Heart left ventricle (tissue), 16 donors: ENCODE measurements around the gene ZNF341. TPM values are rescaled to one million over a fixed set of nuclear protein-coding genes. Genes with fewer than 3 reads are reported as not detected.

Experiments
- ATAC-seq, 4 donors: fragments of 200-7000 bp; cut with Tn5 transposase; one replicate each; pipeline ENCODE4 v1.9.1; 2020 to 2022; ENCODE audit warnings: moderate library complexity in 4 of 4, mild to moderate bottlenecking in 3 of 4, moderate number of reproducible peaks in 1 of 4
- DNase-seq, 5 donors: peaks; one replicate each; pipeline ENCODE4 v3.0.0-alpha.2; 2020
- H3K27ac ChIP-seq, 12 donors: fragments of 200-600 bp; sonication (generic) in 4 of 12; one replicate each; pipeline versions ENCODE4 v1.5.0 to v1.8.0; 2016 to 2022; ENCODE audit warnings: mild to moderate bottlenecking in 2 of 12
- H3K27me3 ChIP-seq, 9 donors: fragments of 200-600 bp; sonication (generic) in 2 of 9; one replicate each; pipeline versions ENCODE4 v1.5.1 to v1.8.0; 2016 to 2022; ENCODE audit warnings: mild to moderate bottlenecking in 3 of 9
- H3K36me3 ChIP-seq, 9 donors: fragments of 200-600 bp; sonication (generic) in 2 of 9; one replicate each; pipeline versions ENCODE4 v1.5.0 to v1.8.0; 2018 to 2022; ENCODE audit warnings: mild to moderate bottlenecking in 2 of 9
- H3K4me1 ChIP-seq, 12 donors: fragments of 200-600 bp; sonication (generic) in 4 of 12; one replicate each; pipeline versions ENCODE4 v1.5.0 to v1.8.0; 2016 to 2022; ENCODE audit warnings: mild to moderate bottlenecking in 3 of 12
- H3K4me3 ChIP-seq, 12 donors: fragments of 200-600 bp; sonication (generic) in 4 of 12; one replicate each; pipeline versions ENCODE4 v1.5.0 to v1.8.0; 2017 to 2022; ENCODE audit warnings: mild to moderate bottlenecking in 9 of 12, moderate library complexity in 4 of 12
- H3K9me3 ChIP-seq, 12 donors: fragments of 200-600 bp; sonication (generic) in 4 of 12; one replicate each; pipeline versions ENCODE4 v1.5.0 to v1.8.0; 2016 to 2022; ENCODE audit warnings: mild to moderate bottlenecking in 1 of 12
- CTCF ChIP-seq, 12 donors: fragments of 200-600 bp; sonication (generic) in 4 of 12; IDR thresholded peaks; one replicate each; pipeline versions ENCODE4 v1.5.0 to v1.8.0; 2018 to 2022; ENCODE audit warnings: antibody characterized with exemption in 12 of 12, mild to moderate bottlenecking in 5 of 12
- POLR2A ChIP-seq, 2 donors: fragments of 450-650 bp; IDR thresholded peaks; one replicate each; pipeline ENCODE4 v1.6.1; 2017; ENCODE audit warnings: antibody characterized with exemption in 2 of 2, mild to moderate bottlenecking in 2 of 2, moderate library complexity in 2 of 2
- WGBS, 4 donors: extraction: QIAGEN DNeasy Blood & Tissue Kit in 2 of 4; methylation state at CpG; one replicate each; pipeline versions ENCODE4 v1.1.5 to v1.1.7; 2013 to 2018; 5-methylcytosine and 5-hydroxymethylcytosine counted together
- intact Hi-C, 10 donors: fragments of 100-400 bp; cut with DNase I; formaldehyde crosslinking; loops; one replicate each; pipeline versions ENCODE4 v1.11.1 to v1.14.2; 2022
- polyA plus RNA-seq, 2 donors: library from polyadenylated mRNA; stranded (reverse); fragments of 200-250 nt; gene quantifications; one replicate each; pipeline ENCODE4 v1.2.3, GENCODE V29; 2013
- total RNA-seq, 9 donors: library from RNA; depleted of rRNA in 2 of 9; stranded (reverse); fragments of >200 nt in 2 of 9; fragmentation: NEBNext Ultra II Directional in 3 of 9; extraction: Animal tissue kit (Norgen Biotek cat#: 25700) in 3 of 9; gene quantifications; one replicate each; pipeline versions ENCODE4 v1.1.0 to v1.2.4, GENCODE V29; 2016 to 2023
- donor health status: ischemic (EF 13 %, LVEDD 7.1; RV severe dilation, severe dysfunction).
- donor health status: healthy with polysubstance abuse.
- donor health status: DM: no; HTN: yes; CAD: no.
- donor health status: DM: no; HTN: no; CAD: no.
- donor health status: ischemic (EF 25% LVEDD 6.9; RV normal size, moderate dysfunction).
- donor health status: ischemic (EF 25% LVEDD 5.7; RV mildly dilated, moderate dysfunction).
- donor health status: healthy.
- donor health status: DM: yes; HTN: yes; CAD: no.
- donor health status: ischemic (EF 35%, LVEDD 5.7; RV mildly dilated, moderate dysfunction).
- donor health status: nonischemic (EF 11% LVEDD 7.7; RV severe dilation, severe dysfunction).
- donor health status: DM: yes; HTN: yes; CAD: no.
- donor health status: PGD.
- donor health status: ischemic (EF 29% LVEDD 5.4; RV normal size, mild dysfunction).
- donor health status: nonischemic (EF 23%, LVEDD 6.1; RV moderate dilation, normal function).

ZNF341 gene
- total and polyA plus RNA-seq, 11 donors = 1.2 to 3.3 (median 1.7) TPM

GRCh38 chr20:33783818-33784217 lies 52.0 kb downstream of the ZNF341 start:
- intact Hi-C loops = no loop called here
- no peak overlapping the region for H3K27ac ChIP-seq
- TF ChIP-seq CTCF (IDR thresholded peaks at IDR 0.05) = no peak

DNA sequence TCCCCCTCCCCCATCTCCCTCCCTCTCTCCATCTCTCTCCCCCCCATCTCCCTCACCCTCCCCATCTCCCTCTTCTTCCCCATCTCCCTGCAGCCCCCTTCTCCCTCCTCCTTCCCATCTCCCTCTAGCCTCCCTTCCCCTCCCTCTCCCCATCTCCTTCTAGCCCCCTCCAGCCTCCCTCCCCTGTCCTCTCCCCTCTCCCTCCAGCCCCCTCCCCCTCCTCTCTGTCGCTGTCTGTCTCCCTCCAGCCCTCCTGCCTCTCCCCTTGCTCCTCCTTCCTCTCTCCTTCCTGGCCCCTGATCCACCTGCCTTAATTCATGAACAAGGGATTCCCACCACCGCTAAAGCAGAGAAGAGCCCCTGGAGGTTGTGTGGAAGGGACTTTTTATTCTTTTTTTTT lies 52.4 kb downstream of the ZNF341 start:
- peaks cover 0 to 18% (median 12%) of the 10 kb centered on the region in 9 donors for H3K36me3 ChIP-seq
- H3K4me1 ChIP-seq = peaks cover 0 to 32% (median 9%) of the 10 kb centered on the region in 12 donors
- WGBS, 4 donors = 89 to 97% (median 95%) methylated on average over 2 of the region's 2 CpGs
- no peaks in the 10 kb centered on the region for H3K27me3 ChIP-seq
- intact Hi-C loops = no loop called here
- H3K9me3 ChIP-seq = no peaks in the 10 kb centered on the region
- ATAC-seq = no peak
- DNase-seq = no peak
- H3K4me3 ChIP-seq = no peak overlapping the region
- TF ChIP-seq POLR2A (IDR thresholded peaks at IDR 0.05) (no peak), CTCF (IDR thresholded peaks at IDR 0.05) (no peak)
- H3K27ac ChIP-seq = no peak overlapping the region

More at GRCh38 chr20:33783818-33784217, 52.0 kb downstream of the ZNF341 start:
- DNase-seq = no peak
- 81 to 90% (median 85%) methylated on average over 5 of the region's 5 CpGs for WGBS, 4 donors
- Histone ChIP-seq H3K4me1 (peaks cover 0 to 30% (median 6%) of the 10 kb centered on the region in 12 donors), H3K9me3 (no peaks in the 10 kb centered on the region), H3K4me3 (no peak overlapping the region), H3K36me3 (peaks cover 0 to 18% (median 12%) of the 10 kb centered on the region in 9 donors), H3K27me3 (no peaks in the 10 kb centered on the region)
- no peak for ATAC-seq

GRCh38 chr20:33785503-33785902 lies 53.7 kb downstream of the ZNF341 start:
- Histone ChIP-seq H3K4me3 (no peak overlapping the region), H3K4me1 (peaks cover 0 to 41% (median 15%) of the 10 kb centered on the region in 12 donors), H3K27ac (no peak overlapping the region), H3K36me3 (peaks cover 0 to 18% (median 12%) of the 10 kb centered on the region in 9 donors), H3K27me3 (no peaks in the 10 kb centered on the region), H3K9me3 (no peaks in the 10 kb centered on the region)
- 90 to 97% (median 94%) methylated on average over 5 of the region's 5 CpGs for WGBS, 4 donors
- intact Hi-C loops = loop anchor here in 1 of 10 donors (5.0 kb wide), 1 partner anchor 67 kb away; no protein-coding TSS in a partner anchor
- no peak for DNase-seq
- no peak for TF ChIP-seq POLR2A (IDR thresholded peaks at IDR 0.05)
- TF ChIP-seq CTCF (IDR thresholded peaks at IDR 0.05) = no peak
- ATAC-seq = no peak

DNA sequence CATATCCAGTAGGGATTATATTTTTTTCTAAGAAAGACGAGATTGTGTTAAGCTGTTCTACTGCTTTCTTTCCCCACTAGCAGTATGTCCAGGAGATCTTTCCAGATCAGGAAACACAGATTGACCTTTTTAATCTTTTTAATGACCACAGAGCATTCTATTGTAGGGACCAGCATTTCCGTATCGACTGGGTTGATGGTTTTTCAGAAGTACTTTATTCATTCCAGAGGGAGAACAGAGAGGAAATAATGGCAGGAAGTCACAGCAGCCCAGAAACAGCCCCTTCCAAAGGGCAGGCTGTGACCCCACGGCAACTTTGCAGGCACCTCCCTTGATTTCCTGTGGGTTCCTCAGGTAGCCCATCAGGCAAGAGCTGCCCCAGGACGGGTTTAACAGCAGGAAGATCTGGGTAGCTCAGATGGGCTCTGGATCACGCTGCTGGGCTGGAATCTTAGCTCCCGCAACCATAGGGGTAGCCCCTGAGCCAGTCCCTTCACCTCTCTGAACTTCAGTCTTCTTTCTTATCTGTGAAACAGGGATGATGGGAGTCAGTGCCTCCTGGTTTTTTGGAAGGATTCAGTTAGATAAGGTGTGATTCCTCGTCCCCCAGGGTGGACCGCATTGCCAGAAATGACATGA lies 55.6 kb downstream of the ZNF341 start:
- H3K27me3 ChIP-seq = no peaks in the 10 kb centered on the region
- H3K9me3 ChIP-seq = no peaks in the 10 kb centered on the region
- ATAC-seq = peak in 3 of 4 donors; percentile 16 to 55 (median 27)
- peaks cover 0 to 8% (median under 1%) of the 10 kb centered on the region in 9 donors for H3K36me3 ChIP-seq
- H3K4me3 ChIP-seq = no peak overlapping the region
- no peak for DNase-seq
- peaks cover 0 to 41% (median 17%) of the 10 kb centered on the region in 12 donors for H3K4me1 ChIP-seq
- peak overlapping the region in 8 of 12 donors; percentile 1 to 63 (median 47) for H3K27ac ChIP-seq
- TF ChIP-seq POLR2A (IDR thresholded peaks at IDR 0.05) (no peak), CTCF (IDR thresholded peaks at IDR 0.05) (no peak)
- intact Hi-C loops = loop anchor here in 1 of 10 donors (5.0 kb wide), 1 partner anchor 65 kb away; no protein-coding TSS in a partner anchor
- 58 to 68% (median 63%) methylated on average over 9 of the region's 9 CpGs for WGBS, 4 donors
